H9 (cell line): ENCODE measurements around the gene CLMN. TPM values are rescaled to one million over a fixed set of nuclear protein-coding genes. Genes with fewer than 3 reads are reported as not detected.
"Not testable (repeated sequence)": the region's sequence is repeated elsewhere in the genome, so short reads cannot be mapped to it uniquely, and the experiment has no call there.

ENCODE experiments used
- DNase-seq: peaks from one replicate; pipeline ENCODE4 v3.0.0-alpha.2; 2017
- H2AFZ ChIP-seq: one replicate; pipeline ENCODE4 v1.6.1; 2013; ENCODE audit warnings: mild to moderate bottlenecking, low read length, control low read depth, moderate library complexity
- H2AK5ac ChIP-seq: 2 replicates; pipeline ENCODE4 v1.6.1; 2013; ENCODE audit warnings: low read length, control low read depth, mixed read lengths; ENCODE audit not compliant: insufficient read length
- H2BK120ac ChIP-seq: one replicate; pipeline ENCODE4 v1.6.1; 2013; ENCODE audit warnings: low read depth, mild to moderate bottlenecking, low read length, control low read depth, inconsistent platforms; ENCODE audit not compliant: poor library complexity, severe bottlenecking
- H2BK12ac ChIP-seq: 2 replicates; pipeline ENCODE4 v1.6.1; 2013; ENCODE audit warnings: low read length, control low read depth, mixed read lengths, low read depth; ENCODE audit not compliant: insufficient read length
- H2BK15ac ChIP-seq: 2 replicates; pipeline ENCODE4 v1.6.1; 2013; ENCODE audit warnings: low read depth, low read length, control low read depth
- H2BK20ac ChIP-seq: one replicate; pipeline ENCODE4 v1.6.1; 2013; ENCODE audit warnings: low read depth, mild to moderate bottlenecking, low read length, control low read depth, inconsistent platforms; ENCODE audit not compliant: poor library complexity, severe bottlenecking
- H2BK5ac ChIP-seq: 2 replicates; pipeline ENCODE4 v1.6.1; 2013; ENCODE audit warnings: low read length, control low read depth, mixed read lengths; ENCODE audit not compliant: insufficient read length
- H3K14ac ChIP-seq: 2 replicates; pipeline ENCODE4 v1.6.1; 2013; ENCODE audit warnings: low read length, control low read depth; ENCODE audit not compliant: insufficient read depth
- H3K18ac ChIP-seq: 2 replicates; pipeline ENCODE4 v1.6.1; 2013; ENCODE audit warnings: low read depth, mild to moderate bottlenecking, mixed read lengths, low read length, control low read depth; ENCODE audit not compliant: insufficient read length
- H3K23ac ChIP-seq: 2 replicates; pipeline ENCODE4 v1.6.1; 2013; ENCODE audit warnings: low read length, control low read depth, mixed read lengths, low read depth; ENCODE audit not compliant: insufficient read length
- H3K23me2 ChIP-seq: 2 replicates; pipeline ENCODE4 v1.6.1; 2013; ENCODE audit warnings: low read depth, mild to moderate bottlenecking, mixed read lengths, low read length, control low read depth; ENCODE audit not compliant: insufficient read length, poor library complexity, severe bottlenecking
- H3K27ac ChIP-seq: 2 replicates; pipeline ENCODE4 v1.5.1; 2013; ENCODE audit warnings: low read length, control low read depth, mixed read lengths, low read depth; ENCODE audit not compliant: insufficient read length
- H3K27me3 ChIP-seq: 2 replicates; pipeline ENCODE4 v1.6.1; 2013; ENCODE audit warnings: low read length, control low read depth, inconsistent platforms; ENCODE audit not compliant: insufficient read depth
- H3K4ac ChIP-seq: 2 replicates; pipeline ENCODE4 v1.6.1; 2013; ENCODE audit warnings: low read depth, mild to moderate bottlenecking, control low read depth, inconsistent platforms, low read length, moderate library complexity
- H3K4me1 ChIP-seq: 2 replicates; pipeline ENCODE4 v1.6.1; 2013; ENCODE audit warnings: low read length, control low read depth, inconsistent platforms; ENCODE audit not compliant: insufficient read depth
- H3K4me2 ChIP-seq: 2 replicates; pipeline ENCODE4 v1.6.1; 2013; ENCODE audit warnings: low read length, control low read depth, mixed read lengths; ENCODE audit not compliant: insufficient read length, insufficient read depth
- H3K56ac ChIP-seq: 2 replicates; pipeline ENCODE4 v1.6.1; 2013; ENCODE audit warnings: low read depth, mild to moderate bottlenecking, mixed read lengths, low read length, control low read depth; ENCODE audit not compliant: insufficient read length
- H3K79me1 ChIP-seq: 2 replicates; pipeline ENCODE4 v1.6.1; 2013; ENCODE audit warnings: low read depth, mild to moderate bottlenecking, moderate library complexity, low read length, control low read depth, inconsistent platforms; ENCODE audit not compliant: insufficient read depth, poor library complexity, severe bottlenecking
- H3K79me2 ChIP-seq: 2 replicates; pipeline ENCODE4 v1.6.1; 2013; ENCODE audit warnings: low read length, control low read depth, inconsistent platforms; ENCODE audit not compliant: insufficient read depth
- H3K9ac ChIP-seq: 2 replicates; pipeline ENCODE4 v1.6.1; 2013; ENCODE audit warnings: low read length, control low read depth, mixed read lengths; ENCODE audit not compliant: insufficient read length; ENCODE audit errors: extremely low read depth
- H3K9me3 ChIP-seq: one replicate; pipeline ENCODE4 v1.6.1; 2013; ENCODE audit warnings: low read depth, low read length, inconsistent platforms; ENCODE audit not compliant: control insufficient read depth
- H3T11ph ChIP-seq: one replicate; pipeline ENCODE4 v1.6.1; 2013; ENCODE audit warnings: mild to moderate bottlenecking, low read length, control low read depth, inconsistent platforms
- H4K20me1 ChIP-seq: one replicate; pipeline ENCODE4 v1.6.1; 2013; ENCODE audit not compliant: control insufficient read depth, insufficient read length, insufficient read depth
- H4K5ac ChIP-seq: 2 replicates; pipeline ENCODE4 v1.6.1; 2013; ENCODE audit warnings: low read depth, mild to moderate bottlenecking, mixed read lengths, low read length, control low read depth; ENCODE audit not compliant: insufficient read length
- H4K8ac ChIP-seq: replicated peaks from 2 replicates; pipeline ENCODE4 v1.6.1; 2013; ENCODE audit warnings: low read length, control low read depth, mixed read lengths, low read depth; ENCODE audit not compliant: insufficient read length
- H4K91ac ChIP-seq: 2 replicates; pipeline ENCODE4 v1.6.1; 2013; ENCODE audit warnings: low read depth, mild to moderate bottlenecking, moderate library complexity, mixed read lengths, low read length, control low read depth; ENCODE audit not compliant: insufficient read length
- H3K27ac Mint-ChIP-seq, 3 experiments: 2 replicates in 2 of 3; 3 replicates in 1 of 3; pipeline ENCODE4 v1.8.0; 2020 to 2021; ENCODE audit warnings: mixed read lengths in 3 of 3, mild to moderate bottlenecking in 1 of 3, moderate library complexity in 1 of 3
- H3K27me3 Mint-ChIP-seq: 2 replicates; pipeline ENCODE4 v1.8.0; 2021; ENCODE audit warnings: low read depth, mild to moderate bottlenecking, moderate library complexity, mixed read lengths
- H3K36me3 Mint-ChIP-seq, 3 experiments: 2 replicates in 2 of 3; 3 replicates in 1 of 3; pipeline ENCODE4 v1.8.0; 2020 to 2021; ENCODE audit warnings: low read depth in 3 of 3, mixed read lengths in 3 of 3; ENCODE audit not compliant: insufficient read depth in 1 of 3
- H3K4me1 Mint-ChIP-seq, 2 experiments: 2 replicates each; pipeline ENCODE4 v1.8.0; 2020; ENCODE audit warnings: mixed read lengths in 2 of 2
- H3K4me3 Mint-ChIP-seq, 2 experiments: 2 replicates in 1 of 2; 3 replicates in 1 of 2; pipeline ENCODE4 v1.8.0; 2020 to 2021; ENCODE audit warnings: mild to moderate bottlenecking in 2 of 2, mixed read lengths in 2 of 2, moderate library complexity in 1 of 2
- H3K9me3 Mint-ChIP-seq, 2 experiments: 2 replicates in 1 of 2; 3 replicates in 1 of 2; pipeline ENCODE4 v1.8.0; 2020; ENCODE audit warnings: mild to moderate bottlenecking in 2 of 2, mixed read lengths in 2 of 2, moderate library complexity in 1 of 2
- CTCF ChIP-seq: fragments of 200-600 bp; sonication (generic); conservative IDR thresholded peaks from 3 replicates; pipeline ENCODE4 v1.8.0; 2021; ENCODE audit warnings: antibody characterized with exemption, mild to moderate bottlenecking
- WGBS: extraction: QIAGEN DNeasy Blood & Tissue Kit; methylation state at CpG from one replicate; pipeline ENCODE4 v1.1.7; 2013; ENCODE audit warnings: missing lambda C conversion rate, low lambda C conversion rate, mixed read lengths; ENCODE audit not compliant: insufficient read length; ENCODE audit errors: extremely low coverage; 5-methylcytosine and 5-hydroxymethylcytosine counted together
- total RNA-seq: library from RNA; stranded (reverse); gene quantifications from 2 replicates; pipeline ENCODE4 v1.2.1, GENCODE V29; 2021

Gene CLMN
- total RNA-seq, 1 experiment from 2014 or later = 7.6 TPM

- Mint-ChIP-seq H3K4me3 (no peak overlapping the region), H3K36me3 (peaks cover 13 to 32% (median 18%) of the 10 kb centered on the region in 3 experiments), H3K4me1 (peaks cover 11 to 12% of the 10 kb centered on the region in 2 experiments), H3K9me3 (peaks cover 14 to 23% of the 10 kb centered on the region in 2 experiments), H3K27me3 (peaks cover 4% of the 10 kb centered on the region), H3K27ac (no peak overlapping the region)
- H2AK5ac ChIP-seq = no peak overlapping the region
- H4K8ac ChIP-seq = no peak overlapping the region
- H3K27ac ChIP-seq = no peak overlapping the region
- H3K23me2 ChIP-seq = no peaks in the 10 kb centered on the region
- H4K5ac ChIP-seq = no peak overlapping the region
- H3K56ac ChIP-seq = no peak overlapping the region
- H2BK20ac ChIP-seq = no peak overlapping the region
- H3K9me3 ChIP-seq = no peaks in the 10 kb centered on the region
- no peak overlapping the region for H3K23ac ChIP-seq
- no peak overlapping the region for H3K4me2 ChIP-seq
- no peaks in the 10 kb centered on the region for H3K79me2 ChIP-seq
- H2BK5ac ChIP-seq = no peak overlapping the region
- no peaks in the 10 kb centered on the region; the same call in 1 of the 2 replicates for H3K4me1 ChIP-seq
- no peak for TF ChIP-seq CTCF
- H2AFZ ChIP-seq = no peak overlapping the region
- no CpG with 5 or more reads among the region's 2 CpGs for whole genome bisulfite sequencing
- no peak overlapping the region for H4K91ac ChIP-seq
- H3K18ac ChIP-seq = no peak overlapping the region
- DNase-seq = no peak
- no peaks in the 10 kb centered on the region for H3K27me3 ChIP-seq
- no peak overlapping the region for H2BK120ac ChIP-seq
- H3K79me1 ChIP-seq = no peaks in the 10 kb centered on the region
- no peak overlapping the region for H2BK15ac ChIP-seq
- no peak overlapping the region for H2BK12ac ChIP-seq
- no peak overlapping the region for H3K9ac ChIP-seq
- no peak overlapping the region for H3T11ph ChIP-seq
- no peak overlapping the region for H3K14ac ChIP-seq
- H4K20me1 ChIP-seq = no peaks in the 10 kb centered on the region
- no peak overlapping the region for H3K4ac ChIP-seq
Measured at GRCh38 chr14:95204705-95205104, 115.0 kb downstream of the CLMN start.

- H3K56ac ChIP-seq, H3K27me3 Mint-ChIP-seq, H3K14ac ChIP-seq, H3K4me1 ChIP-seq, H3K27me3 ChIP-seq, H2BK12ac ChIP-seq, H3K4ac ChIP-seq, H2BK20ac ChIP-seq, H3T11ph ChIP-seq, H3K4me3 Mint-ChIP-seq, H4K5ac ChIP-seq, H2BK5ac ChIP-seq, H3K27ac Mint-ChIP-seq, H3K79me2 ChIP-seq, H3K4me2 ChIP-seq, H3K9me3 ChIP-seq, H2AFZ ChIP-seq, DNase-seq, H3K9ac ChIP-seq, H3K27ac ChIP-seq, H4K8ac ChIP-seq, H4K20me1 ChIP-seq, H2AK5ac ChIP-seq, H2BK15ac ChIP-seq, H4K91ac ChIP-seq, H2BK120ac ChIP-seq, H3K23ac ChIP-seq, H3K79me1 ChIP-seq, H3K23me2 ChIP-seq, H3K18ac ChIP-seq: not testable (repeated sequence)
- WGBS = no CpG with 5 or more reads among the region's 2 CpGs
- peaks cover 13 to 32% (median 18%) of the 10 kb centered on the region in 3 experiments for H3K36me3 Mint-ChIP-seq
- peaks cover 14 to 23% of the 10 kb centered on the region in 2 experiments for H3K9me3 Mint-ChIP-seq
- peaks cover 34 to 36% of the 10 kb centered on the region in 2 experiments for H3K4me1 Mint-ChIP-seq
Measured at GRCh38 chr14:95201745-95202144, 118.0 kb downstream of the CLMN start.
